Caco-2 (cell line): ENCODE data around the gene PRTN3. TPM values are rescaled to one million over a fixed set of nuclear protein-coding genes. Genes with fewer than 3 reads are reported as not detected.

Experiments
- BruUV-seq: library from RNA; stranded (reverse); fragments of 400-500 nt; replicated peaks from 2 replicates; lab custom pipeline; 2021; lab: Mats Ljungman, UMichigan
- CTCF ChIA-PET: fragments of 300-600 bp; sonication (Branson Sonifier 250); formaldehyde crosslinking; loops from one replicate; lab custom pipeline; 2022; ENCODE audit warnings: antibody characterized with exemption; lab: Charles Lee
- POLR2A ChIA-PET: fragments of 300-600 bp; sonication (Branson Sonifier 250); formaldehyde crosslinking; loops from one replicate; lab custom pipeline; 2022; ENCODE audit warnings: antibody characterized with exemption; lab: Charles Lee
- DNase-seq, 2 experiments: peaks; one replicate each; pipeline versions ENCODE4 v3.0.0 to v3.0.0-alpha.2; 2020 to 2022
- H3K27me3 ChIP-seq: replicated peaks from 2 replicates; pipeline ENCODE4 v1.6.0; 2011; ENCODE audit warnings: low read length; ENCODE audit not compliant: control insufficient read depth, insufficient read depth
- H3K36me3 ChIP-seq: 2 replicates; pipeline ENCODE4 v1.5.1; 2011; ENCODE audit warnings: low read length; ENCODE audit not compliant: control insufficient read depth, insufficient read depth
- H3K4me1 ChIP-seq: fragments of 250-450 bp; sonication (Bioruptor Pico); 2 replicates; pipeline ENCODE4 v1.5.1; 2020; ENCODE audit warnings: mild to moderate bottlenecking
- H3K4me3 ChIP-seq: 2 replicates; pipeline ENCODE4 v1.5.1; 2011; ENCODE audit warnings: low read depth, mild to moderate bottlenecking, control low read depth, low read length
- H3K9me3 ChIP-seq: fragments of 250-450 bp; sonication (Bioruptor Pico); 2 replicates; pipeline ENCODE4 v1.5.1; 2020; ENCODE audit warnings: mild to moderate bottlenecking, moderate library complexity
- H3K27ac Mint-ChIP-seq: one replicate; pipeline ENCODE4 v1.8.0; 2022; ENCODE audit warnings: mixed read lengths; ENCODE audit not compliant: unreplicated experiment
- H3K27me3 Mint-ChIP-seq: one replicate; pipeline ENCODE4 v1.8.0; 2022; ENCODE audit warnings: mixed read lengths; ENCODE audit not compliant: insufficient read depth, unreplicated experiment
- H3K36me3 Mint-ChIP-seq: one replicate; pipeline ENCODE4 v1.8.0; 2022; ENCODE audit warnings: mild to moderate bottlenecking, mixed read lengths; ENCODE audit not compliant: insufficient read depth, unreplicated experiment
- H3K4me1 Mint-ChIP-seq: one replicate; pipeline ENCODE4 v1.8.0; 2022; ENCODE audit warnings: low read depth, mixed read lengths; ENCODE audit not compliant: unreplicated experiment
- H3K4me3 Mint-ChIP-seq: one replicate; pipeline ENCODE4 v1.8.0; 2022; ENCODE audit warnings: mild to moderate bottlenecking, moderate library complexity, mixed read lengths; ENCODE audit not compliant: unreplicated experiment
- H3K9me3 Mint-ChIP-seq: one replicate; pipeline ENCODE4 v1.8.0; 2022; ENCODE audit warnings: mixed read lengths; ENCODE audit not compliant: unreplicated experiment
- intact Hi-C: fragments of 100-400 bp; cut with micrococcal nuclease; formaldehyde crosslinking; loops from one replicate; pipeline ENCODE4 v1.10.0; 2022; ENCODE audit not compliant: unreplicated experiment
- total RNA-seq: library from RNA; stranded (reverse); gene quantifications from 2 replicates; pipeline ENCODE4 v1.2.3, GENCODE V29; 2022
- TF ChIP-seq, protein P1 (sequence below), 2 experiments: fragments of 200-600 bp in 1 of 2; IDR thresholded peaks; 1 replicate in 1 of 2; 2 replicates in 1 of 2; pipeline versions ENCODE4 v1.5.1 to v1.8.0; 2011 to 2022; ENCODE audit warnings: antibody characterized with exemption in 1 of 2, control low read depth in 1 of 2, inconsistent platforms in 1 of 2, low read depth in 1 of 2, low read length in 1 of 2, mild to moderate bottlenecking in 1 of 2, moderate library complexity in 1 of 2; ENCODE audit not compliant: insufficient read depth in 1 of 2, severe bottlenecking in 1 of 2, unreplicated experiment in 1 of 2

Gene PRTN3
- total RNA-seq, 1 experiment from 2014 or later: 0.29 TPM

DNA sequence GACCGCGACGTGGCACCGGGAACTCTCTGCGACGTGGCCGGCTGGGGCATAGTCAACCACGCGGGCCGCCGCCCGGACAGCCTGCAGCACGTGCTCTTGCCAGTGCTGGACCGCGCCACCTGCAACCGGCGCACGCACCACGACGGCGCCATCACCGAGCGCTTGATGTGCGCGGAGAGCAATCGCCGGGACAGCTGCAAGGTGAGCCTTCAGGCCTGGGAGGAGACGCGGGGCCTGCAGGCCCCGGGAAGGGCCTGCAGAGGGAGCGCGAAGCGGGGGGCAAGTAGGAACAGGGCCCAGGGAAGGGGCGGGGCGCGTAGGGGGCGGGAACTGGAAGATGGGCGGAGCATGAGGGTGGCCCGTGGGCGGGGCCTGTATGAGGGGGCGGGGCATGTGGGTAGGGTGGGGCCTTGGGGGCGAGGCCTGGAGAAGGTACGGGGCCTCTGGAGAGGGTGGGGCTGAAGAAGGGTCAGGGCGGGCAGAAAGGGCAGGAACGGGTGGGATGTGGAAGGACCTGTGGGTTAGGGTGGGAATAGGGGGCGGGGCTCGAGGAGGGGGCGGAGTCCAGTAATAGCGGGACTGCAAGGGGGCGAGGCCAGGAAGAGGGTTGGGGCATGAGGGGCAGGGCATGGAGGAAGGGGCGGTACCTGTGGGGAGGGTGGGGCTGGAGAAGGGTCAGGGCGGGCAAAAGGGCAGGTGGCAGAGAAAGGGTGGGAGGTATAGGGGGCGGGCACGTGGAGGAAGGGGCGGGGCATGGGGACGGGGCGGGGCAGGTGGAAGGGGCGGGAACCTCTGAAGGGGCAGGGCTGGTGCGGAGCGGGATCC is 21.2 kb downstream of the PRTN3 start:
- DNase-seq: peak; percentile 33 to 66
- H3K27me3 ChIP-seq: no peaks in the 10 kb centered on the region
- Mint-ChIP-seq H3K27ac (no peak overlapping the region), H3K27me3 (no peaks in the 10 kb centered on the region), H3K4me1 (no peaks in the 10 kb centered on the region), H3K4me3 (no peak overlapping the region), H3K36me3 (peaks cover 56% of the 10 kb centered on the region), H3K9me3 (no peaks in the 10 kb centered on the region)
- intact Hi-C loops: loop anchor here (10.0 kb wide), 1 partner anchor 87 kb away; no protein-coding TSS in a partner anchor
- H3K9me3 ChIP-seq: no peaks in the 10 kb centered on the region
- no TSS peak for BruUV-seq
- TF ChIP-seq, protein P1, sequence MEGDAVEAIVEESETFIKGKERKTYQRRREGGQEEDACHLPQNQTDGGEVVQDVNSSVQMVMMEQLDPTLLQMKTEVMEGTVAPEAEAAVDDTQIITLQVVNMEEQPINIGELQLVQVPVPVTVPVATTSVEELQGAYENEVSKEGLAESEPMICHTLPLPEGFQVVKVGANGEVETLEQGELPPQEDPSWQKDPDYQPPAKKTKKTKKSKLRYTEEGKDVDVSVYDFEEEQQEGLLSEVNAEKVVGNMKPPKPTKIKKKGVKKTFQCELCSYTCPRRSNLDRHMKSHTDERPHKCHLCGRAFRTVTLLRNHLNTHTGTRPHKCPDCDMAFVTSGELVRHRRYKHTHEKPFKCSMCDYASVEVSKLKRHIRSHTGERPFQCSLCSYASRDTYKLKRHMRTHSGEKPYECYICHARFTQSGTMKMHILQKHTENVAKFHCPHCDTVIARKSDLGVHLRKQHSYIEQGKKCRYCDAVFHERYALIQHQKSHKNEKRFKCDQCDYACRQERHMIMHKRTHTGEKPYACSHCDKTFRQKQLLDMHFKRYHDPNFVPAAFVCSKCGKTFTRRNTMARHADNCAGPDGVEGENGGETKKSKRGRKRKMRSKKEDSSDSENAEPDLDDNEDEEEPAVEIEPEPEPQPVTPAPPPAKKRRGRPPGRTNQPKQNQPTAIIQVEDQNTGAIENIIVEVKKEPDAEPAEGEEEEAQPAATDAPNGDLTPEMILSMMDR (IDR thresholded peaks at IDR 0.05; ENCODE audit: insufficient read depth in 1 of 2, low read depth in 1 of 2, low read length in 1 of 2, severe bottlenecking in 1 of 2, unreplicated experiment in 1 of 2): no peak
- no peak overlapping the region for H3K4me3 ChIP-seq
- no peaks in the 10 kb centered on the region for H3K36me3 ChIP-seq
- 0 out of 2 replicates have a peak, but pooled peaks cover 4% of the 10 kb centered on the region for H3K4me1 ChIP-seq
- POLR2A ChIA-PET: no interaction called here
- CTCF ChIA-PET: interaction anchor here (0.6 kb wide), 2 partner anchors 122 to 141 kb away, joined by 7 to 8 read pairs; no protein-coding TSS in a partner anchor

DNA sequence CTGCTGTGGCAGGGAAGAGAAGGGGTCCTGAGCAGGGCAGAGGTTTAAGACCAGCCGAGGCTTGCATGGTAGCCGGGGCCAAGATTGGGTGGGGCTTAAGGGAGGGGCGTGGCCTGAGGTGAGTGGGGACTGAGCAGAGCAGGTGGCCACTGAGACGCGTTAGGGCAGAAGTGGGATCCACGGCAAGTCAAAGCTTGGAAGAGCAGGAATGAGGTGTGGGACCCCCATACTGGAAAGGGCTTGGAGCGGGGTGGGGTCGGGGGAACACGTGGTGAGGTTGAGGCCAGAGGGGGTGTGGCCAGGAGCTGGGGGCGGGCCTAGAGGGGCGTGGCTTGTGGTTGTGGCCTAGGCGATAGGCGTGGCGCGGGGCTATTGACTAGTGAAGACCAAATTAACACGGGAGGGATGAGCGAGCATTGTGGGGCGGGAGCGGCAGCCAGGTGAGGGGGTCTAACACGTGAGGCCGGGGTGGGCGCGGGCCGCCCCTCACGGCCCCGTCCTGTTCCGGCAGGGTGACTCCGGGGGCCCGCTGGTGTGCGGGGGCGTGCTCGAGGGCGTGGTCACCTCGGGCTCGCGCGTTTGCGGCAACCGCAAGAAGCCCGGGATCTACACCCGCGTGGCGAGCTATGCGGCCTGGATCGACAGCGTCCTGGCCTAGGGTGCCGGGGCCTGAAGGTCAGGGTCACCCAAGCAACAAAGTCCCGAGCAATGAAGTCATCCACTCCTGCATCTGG is 21.9 kb downstream of the PRTN3 start:
- peak; percentile 41 to 61 for DNase-seq
- CTCF ChIA-PET: no interaction called here
- Mint-ChIP-seq H3K9me3 (no peaks in the 10 kb centered on the region), H3K36me3 (peaks cover 63% of the 10 kb centered on the region), H3K27ac (peak overlapping the region; percentile 59), H3K4me3 (no peak overlapping the region), H3K27me3 (no peaks in the 10 kb centered on the region), H3K4me1 (no peaks in the 10 kb centered on the region)
- 0 out of 2 replicates have a peak, but pooled peaks cover 4% of the 10 kb centered on the region for H3K4me1 ChIP-seq
- POLR2A ChIA-PET: interaction anchor here (0.6 kb wide), 1 partner anchor 110 kb away, joined by 3 read pairs; no protein-coding TSS in a partner anchor
- no peaks in the 10 kb centered on the region for H3K27me3 ChIP-seq
- TF ChIP-seq, protein P1 (IDR thresholded peaks at IDR 0.05; ENCODE audit: insufficient read depth in 1 of 2, low read depth in 1 of 2, low read length in 1 of 2, severe bottlenecking in 1 of 2, unreplicated experiment in 1 of 2): no peak
- H3K4me3 ChIP-seq: no peak overlapping the region
- no TSS peak for BruUV-seq
- no peaks in the 10 kb centered on the region for H3K9me3 ChIP-seq
- H3K36me3 ChIP-seq: peaks cover 2% of the 10 kb centered on the region; the same call in 1 of the 2 replicates
- intact Hi-C loops: loop anchor here (10.0 kb wide), 1 partner anchor 88 kb away; no protein-coding TSS in a partner anchor

DNA sequence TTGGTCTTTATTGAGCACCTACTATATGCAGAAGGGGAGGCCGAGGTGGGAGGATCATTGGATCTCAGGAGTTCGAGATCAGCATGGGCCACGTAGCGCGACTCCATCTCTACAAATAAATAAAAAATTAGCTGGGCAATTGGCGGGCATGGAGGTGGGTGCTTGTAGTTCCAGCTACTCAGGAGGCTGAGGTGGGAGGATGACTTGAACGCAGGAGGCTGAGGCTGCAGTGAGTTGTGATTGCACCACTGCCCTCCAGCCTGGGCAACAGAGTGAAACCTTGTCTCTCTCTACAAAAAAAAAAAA is 22.5 kb downstream of the PRTN3 start:
- CTCF ChIA-PET: no interaction called here
- TF ChIP-seq, protein P1 (IDR thresholded peaks at IDR 0.05; ENCODE audit: insufficient read depth in 1 of 2, low read depth in 1 of 2, low read length in 1 of 2, severe bottlenecking in 1 of 2, unreplicated experiment in 1 of 2): no peak
- Mint-ChIP-seq H3K4me1 (no peaks in the 10 kb centered on the region), H3K27me3 (no peaks in the 10 kb centered on the region), H3K36me3 (peaks cover 68% of the 10 kb centered on the region), H3K27ac (peak overlapping the region; percentile 59), H3K9me3 (no peaks in the 10 kb centered on the region), H3K4me3 (no peak overlapping the region)
- intact Hi-C loops: loop anchor here (10.0 kb wide), 1 partner anchor 88 kb away; no protein-coding TSS in a partner anchor
- Histone ChIP-seq H3K27me3 (no peaks in the 10 kb centered on the region), H3K4me1 (0 out of 2 replicates have a peak, but pooled peaks cover 4% of the 10 kb centered on the region), H3K36me3 (peaks cover 3% of the 10 kb centered on the region; the same call in 1 of the 2 replicates), H3K9me3 (no peaks in the 10 kb centered on the region), H3K4me3 (no peak overlapping the region)
- POLR2A ChIA-PET: interaction anchor here (0.6 kb wide), 1 partner anchor 111 kb away, joined by 3 read pairs; no protein-coding TSS in a partner anchor
- no TSS peak for BruUV-seq
- no peak for DNase-seq
